ENCODE measurements around the gene RNF227.
A peak's percentile ranks its signal among the peaks of the same experiment; 100 is the strongest.
"Not testable (repeated sequence)": the region's sequence is repeated elsewhere in the genome, so short reads cannot be mapped to it uniquely, and the experiment has no call there.

The RNF227 gene

GRCh38 chr17:7915611-7916384 is at the start of gene RNF227:
TSS of gene RNF227 (minus strand) at chr17:7916289. CDS start at chr17:7916195, 94 bp downstream.
- peak; percentile 62 to 78 for DNase-seq (ENCODE audit: low read depth in 2 of 2)

DNA sequence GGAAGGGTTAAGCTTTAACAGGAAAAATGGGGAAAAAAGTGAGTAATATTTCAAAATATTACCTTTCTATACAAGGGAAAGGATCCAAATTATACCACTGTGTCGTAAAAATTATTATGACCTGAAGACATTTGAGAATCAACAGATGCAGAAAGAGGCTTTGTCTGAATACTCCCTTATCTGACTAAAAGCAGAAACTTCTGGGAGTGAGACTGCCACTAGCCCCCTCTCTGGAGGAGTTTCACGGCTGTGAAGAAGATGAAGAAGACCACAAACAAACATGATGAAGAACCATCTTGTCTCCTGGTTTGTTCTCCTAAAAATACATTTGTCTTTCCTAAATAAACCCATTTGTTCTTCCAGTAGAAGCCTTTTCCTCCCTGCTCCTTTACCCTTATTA is 45.3 kb upstream of the RNF227 start:
- DNase-seq (ENCODE audit: low read depth in 2 of 2) = no peak

DNA sequence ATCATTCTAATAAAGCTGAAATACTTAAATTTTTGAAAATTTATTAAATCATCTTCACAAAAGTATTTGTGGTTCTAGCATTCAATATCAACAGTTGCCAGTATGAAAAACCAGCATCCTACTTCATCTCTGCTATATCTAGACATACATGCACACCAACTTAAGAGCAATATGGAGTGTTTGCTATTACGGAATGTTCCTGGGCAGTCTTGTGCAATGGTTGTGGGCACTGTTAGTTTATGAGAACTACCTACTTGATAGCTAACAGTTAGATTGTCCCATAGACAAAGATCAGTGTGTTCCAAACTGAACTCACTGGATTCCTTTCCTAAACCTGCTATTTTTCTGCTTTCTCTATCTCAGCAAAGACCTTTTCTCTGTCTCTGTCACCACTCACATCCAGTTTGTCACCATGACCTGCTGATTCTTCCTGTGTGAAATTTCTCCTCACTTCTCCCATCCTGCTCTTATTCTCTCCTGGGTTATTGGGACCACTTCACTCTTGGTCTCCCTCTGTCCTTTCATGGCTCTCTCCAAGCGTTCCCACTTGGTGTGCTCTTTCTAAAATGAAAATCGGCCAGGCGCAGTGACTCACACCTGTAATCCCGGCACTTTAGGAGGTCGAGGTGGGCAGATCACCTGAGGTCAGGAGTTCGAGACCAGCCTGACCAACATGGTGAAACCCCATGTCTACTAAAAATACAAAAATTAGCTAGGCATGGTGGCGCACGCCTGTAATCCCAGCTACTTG is 43.6 kb upstream of the RNF227 start:
- no peak for DNase-seq (ENCODE audit: low read depth in 2 of 2)

- no peak for DNase-seq (ENCODE audit: low read depth in 2 of 2)
Observed at GRCh38 chr17:7956228-7956965, 40.3 kb upstream of the RNF227 start.

DNA sequence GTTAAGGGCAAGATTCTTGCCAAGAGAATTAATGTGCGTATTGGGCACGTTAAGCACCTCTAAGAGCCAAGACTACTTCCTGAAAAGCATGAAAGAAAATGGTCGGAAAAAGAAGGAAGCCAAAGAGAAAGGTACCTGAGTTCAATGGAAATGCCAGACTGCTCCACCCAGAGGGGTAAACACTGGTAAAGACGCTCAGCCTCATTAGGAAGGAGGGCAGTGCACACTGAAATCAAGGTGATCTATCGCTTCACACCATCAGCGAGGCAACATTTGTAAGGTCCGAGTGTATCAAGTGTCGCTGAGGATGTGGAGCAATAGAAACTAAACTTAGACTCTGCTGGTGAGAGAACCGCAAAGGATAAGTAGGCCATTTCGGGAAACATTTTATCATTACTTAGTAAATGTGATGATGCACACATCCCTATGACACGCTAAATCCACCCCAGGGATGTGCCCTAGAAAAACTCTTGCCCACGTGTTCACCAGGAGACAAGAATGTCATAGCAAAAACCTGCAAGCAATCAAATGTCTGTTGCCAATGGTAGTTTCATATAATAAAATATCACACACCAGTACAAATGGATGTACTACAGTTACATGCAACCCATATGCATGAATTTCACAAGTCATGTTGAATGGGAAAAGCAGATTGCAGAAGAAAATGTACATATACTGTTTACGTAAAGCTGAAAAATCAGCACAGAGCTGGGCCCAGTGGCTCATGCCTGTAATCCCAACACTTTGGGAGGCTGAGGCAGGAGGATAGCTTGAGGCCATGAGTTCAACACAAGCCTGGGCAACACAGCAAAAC is 39.5 kb upstream of the RNF227 start:
- no peak for DNase-seq (ENCODE audit: low read depth in 2 of 2)

DNA sequence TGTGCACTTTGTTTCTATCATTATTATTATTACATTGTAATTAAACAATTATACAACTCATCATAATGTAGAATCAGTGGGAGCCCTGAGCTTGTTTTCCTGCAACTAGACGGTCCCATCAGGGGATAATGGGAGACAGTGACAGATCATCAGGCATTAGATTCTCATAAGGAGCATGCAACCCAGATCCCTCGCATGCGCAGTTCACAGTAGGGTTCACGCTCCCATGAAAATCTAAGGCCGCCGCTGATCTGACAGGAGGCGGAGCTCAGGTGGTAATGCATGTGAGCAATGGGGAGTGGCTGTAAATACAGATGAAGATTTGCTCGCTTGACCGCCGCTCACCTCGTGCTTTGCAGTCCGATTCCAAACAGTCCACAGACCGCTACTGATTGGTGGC is 37.2 kb upstream of the RNF227 start:
- not testable (repeated sequence) for DNase-seq (ENCODE audit: low read depth in 2 of 2)

- no peak for DNase-seq (ENCODE audit: low read depth in 2 of 2)
Observed at GRCh38 chr17:7951143-7951792, 35.2 kb upstream of the RNF227 start.

DNA sequence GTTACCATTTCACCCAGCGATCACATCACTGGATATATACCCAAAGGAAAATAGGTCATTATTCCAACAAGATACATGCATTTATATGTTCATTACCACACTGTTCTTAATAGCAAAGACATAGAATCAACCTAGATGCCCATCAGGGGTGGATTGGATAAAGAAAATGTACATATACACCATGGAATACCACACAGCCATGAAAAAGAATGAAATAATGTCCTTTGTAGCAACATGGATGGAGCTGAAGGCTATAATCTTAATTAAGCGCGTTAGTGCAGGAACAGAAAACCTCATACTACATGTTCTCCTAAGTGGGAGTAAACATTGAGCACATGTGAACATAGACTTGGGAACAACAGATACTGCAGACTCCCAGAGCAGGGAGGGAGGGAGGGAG is 34.5 kb upstream of the RNF227 start:
- no peak for DNase-seq (ENCODE audit: low read depth in 2 of 2)

GRCh38 chr17:7947651-7948050 is 31.6 kb upstream of the RNF227 start:
- DNase-seq (ENCODE audit: low read depth in 2 of 2) = no peak

DNA sequence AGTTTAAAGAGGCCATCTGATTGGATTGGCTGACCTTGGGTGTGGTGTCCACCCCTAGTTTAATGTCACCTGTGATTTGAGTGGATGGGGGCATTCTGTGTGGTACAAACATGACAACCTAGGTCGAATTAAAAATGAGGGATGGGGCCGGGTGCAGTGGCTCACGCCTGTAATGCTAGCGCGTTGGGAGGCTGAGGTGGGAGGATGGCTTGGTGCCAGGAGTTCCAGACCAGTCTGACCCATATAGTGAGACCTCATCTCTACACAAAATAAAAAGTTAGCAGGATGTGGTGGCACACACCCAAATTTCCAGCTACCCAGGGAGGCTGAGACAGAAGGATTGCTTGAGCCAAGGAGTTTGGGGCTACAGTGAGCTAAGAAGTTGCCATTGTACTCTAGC is 30.4 kb upstream of the RNF227 start:
- no peak for DNase-seq (ENCODE audit: low read depth in 2 of 2)

GRCh38 chr17:7945651-7946050 is 29.6 kb upstream of the RNF227 start:
- no peak for DNase-seq (ENCODE audit: low read depth in 2 of 2)

GRCh38 chr17:7944326-7944725 is 28.2 kb upstream of the RNF227 start:
- no peak for DNase-seq (ENCODE audit: low read depth in 2 of 2)

DNA sequence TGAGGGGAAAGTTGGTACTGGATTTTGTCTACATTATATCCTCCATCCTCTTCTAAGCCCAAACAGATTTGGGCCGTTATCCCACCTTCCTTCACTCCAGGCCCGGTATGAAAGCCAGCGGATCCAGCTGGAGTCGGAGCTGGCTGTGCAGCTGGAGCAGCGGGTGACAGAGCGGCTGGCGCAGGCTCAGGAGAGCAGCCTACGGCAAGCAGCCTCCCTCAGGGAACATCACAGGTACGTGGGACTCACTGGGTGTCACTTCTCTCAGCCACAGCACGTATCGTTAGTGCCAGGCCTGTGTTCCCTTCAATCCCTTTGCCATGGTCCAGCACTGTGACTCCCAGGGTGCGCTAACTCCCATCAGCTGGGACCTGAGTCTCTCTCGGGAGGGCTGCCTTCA is 27.2 kb upstream of the RNF227 start:
- DNase-seq (ENCODE audit: low read depth in 2 of 2) = no peak

DNA sequence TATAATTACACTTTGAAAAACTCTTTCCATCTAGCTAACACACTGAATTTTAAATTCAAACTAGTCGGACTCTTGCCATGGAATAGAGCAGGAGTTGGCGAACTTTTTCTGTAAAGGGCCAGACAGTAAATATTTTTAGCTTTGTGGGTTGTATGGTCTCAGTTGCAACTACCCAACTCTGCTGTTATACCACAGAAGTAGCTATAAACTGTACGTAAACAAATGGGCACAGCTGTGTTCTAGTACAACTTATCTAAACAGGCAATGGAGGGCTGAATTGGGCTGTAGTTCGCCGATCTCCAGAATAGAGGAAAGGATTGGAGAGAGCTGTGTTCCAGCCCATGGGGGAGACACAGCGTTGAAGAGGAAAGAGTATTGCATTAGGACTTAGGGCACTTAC is 24.7 kb upstream of the RNF227 start:
- DNase-seq (ENCODE audit: low read depth in 2 of 2) = no peak

DNA sequence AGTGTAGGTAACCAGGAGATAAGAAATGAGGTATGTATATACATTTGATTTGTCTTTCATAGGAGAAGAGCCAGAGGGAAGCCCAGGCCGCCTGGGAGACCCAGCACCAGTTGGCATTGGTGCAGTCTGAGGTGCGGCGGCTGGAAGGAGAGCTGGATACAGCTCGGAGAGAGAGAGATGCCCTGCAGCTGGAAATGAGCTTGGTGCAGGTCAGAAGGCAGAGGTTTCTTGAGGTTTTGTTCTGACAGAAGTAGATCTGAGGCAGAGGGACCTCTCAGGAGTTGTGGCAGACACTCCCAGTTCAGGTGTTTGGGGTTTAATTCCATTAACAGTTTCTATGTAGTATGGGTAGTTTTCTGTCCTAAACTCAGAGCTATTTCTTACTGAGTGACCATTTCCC is 23.9 kb upstream of the RNF227 start:
- no peak for DNase-seq (ENCODE audit: low read depth in 2 of 2)

GRCh38 chr17:7935859-7936258 is 19.8 kb upstream of the RNF227 start:
- no peak for DNase-seq (ENCODE audit: low read depth in 2 of 2)

DNA sequence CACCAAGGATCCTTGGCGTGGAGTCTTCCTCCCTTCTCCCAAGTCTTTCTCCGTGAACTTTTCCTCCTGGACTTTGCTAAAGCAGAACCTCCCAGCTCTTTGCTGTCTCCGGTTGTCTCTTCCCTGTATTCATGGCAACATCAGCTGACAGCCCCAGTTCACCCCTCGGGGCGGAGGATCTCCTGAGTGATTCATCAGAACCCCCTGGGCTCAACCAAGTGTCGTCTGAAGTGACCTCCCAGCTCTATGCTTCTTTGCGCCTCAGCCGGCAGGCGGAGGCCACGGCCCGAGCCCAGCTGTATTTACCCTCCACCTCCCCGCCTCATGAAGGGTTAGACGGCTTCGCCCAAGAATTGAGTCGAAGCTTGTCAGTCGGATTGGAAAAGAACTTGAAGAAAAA is 16.9 kb upstream of the RNF227 start:
- peak in 1 of 2 donors; percentile 13 for DNase-seq (ENCODE audit: low read depth in 2 of 2)

DNA sequence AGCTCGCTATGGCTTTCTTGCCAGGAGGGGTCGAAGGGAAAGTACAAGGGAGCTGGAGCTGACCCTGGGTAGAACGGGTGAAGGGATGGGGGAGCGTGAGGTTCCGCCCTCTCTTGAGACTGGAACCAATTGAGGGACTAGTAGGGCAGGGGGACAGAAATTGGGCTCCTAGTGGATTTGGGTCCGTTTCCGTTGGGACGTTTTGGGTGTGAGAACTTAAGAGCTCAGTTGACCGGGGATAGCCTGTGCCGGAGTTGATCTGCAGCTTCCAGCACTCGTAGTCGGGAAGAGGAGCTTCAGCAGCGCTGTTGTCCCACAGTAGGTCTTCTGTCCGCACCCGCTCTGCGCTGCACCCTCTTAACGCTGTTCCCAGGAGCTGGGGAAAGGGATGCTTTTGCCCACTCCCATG is 16.4 kb upstream of the RNF227 start:
- DNase-seq (ENCODE audit: low read depth in 2 of 2) = no peak

DNA sequence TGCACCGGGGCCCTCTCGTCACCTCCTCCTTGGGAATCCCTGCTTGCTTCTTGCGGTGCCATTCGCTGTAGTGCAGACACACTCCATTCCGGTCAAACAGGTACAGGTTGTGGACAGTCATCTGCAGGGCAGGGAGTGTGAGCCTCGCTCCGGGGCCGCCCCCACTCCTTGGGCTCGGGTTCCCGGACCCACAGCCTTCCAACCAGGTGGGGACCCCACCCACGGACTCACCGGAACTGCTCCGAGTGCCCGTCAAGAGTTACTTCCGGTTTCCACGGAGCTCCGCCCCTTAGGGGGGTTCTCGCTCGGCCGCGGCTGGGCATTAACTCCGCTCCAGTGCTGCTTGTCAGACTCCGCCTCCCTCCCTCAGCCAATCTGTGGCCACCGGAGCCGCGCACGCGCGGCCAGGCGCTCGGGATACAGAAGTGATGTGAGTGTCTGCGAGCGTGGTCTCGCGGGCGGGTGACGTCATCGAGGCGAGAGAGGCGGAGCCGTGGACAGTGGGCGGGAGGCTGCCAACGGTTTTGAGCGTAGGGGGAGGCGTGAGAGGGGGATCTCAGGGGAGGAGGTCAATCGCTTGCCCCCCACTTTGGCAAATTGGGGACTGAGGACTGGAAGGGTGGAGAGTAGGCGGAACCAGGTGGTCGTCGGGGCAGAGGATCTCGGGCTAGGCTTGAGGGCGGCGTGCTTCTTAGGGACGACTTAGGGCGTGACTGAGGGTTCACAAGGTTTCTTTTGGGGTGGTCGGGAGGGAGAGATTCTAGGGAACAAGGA is 15.8 kb upstream of the RNF227 start, which contains the start of the genes CNTROB and TRAPPC1:
Gene CNTROB, plus strand, starts transcription at position 498 of the 774 bp plus-strand sequence. CDS start 874 bp downstream, outside the sequence.
Gene TRAPPC1, minus strand, starts transcription at position 238 of the 774 bp plus-strand sequence. Its CDS starts 117 bp downstream, at position 121.
- DNase-seq (ENCODE audit: low read depth in 2 of 2) = peak; percentile 99 to 100
